ENCODE results near the gene SCD5. TPM values are rescaled to one million over a fixed set of nuclear protein-coding genes. Genes with fewer than 3 reads are reported as not detected.

Gene SCD5
- total and polyA plus RNA-seq, 9 of the 15 experiments (the other 6 are each of a cell fraction or from before 2014, with no cell fraction given): 0.01 to 0.20 (median 0.03) TPM; not detected in 5

- no peaks in the 10 kb centered on the region for H3K36me3 ChIP-seq (ENCODE audit: control insufficient read depth, insufficient read depth, low read length)
- no TSS peak for BruUV-seq (replicated peaks)
- no peaks in the 10 kb centered on the region for H3K79me2 ChIP-seq (ENCODE audit: control insufficient read depth, insufficient read depth, low read length)
- no peak overlapping the region for H3K9ac ChIP-seq (ENCODE audit: insufficient read depth in 1 of 2, low read depth in 2 of 2, low read length in 2 of 2)
- H3K9me1 ChIP-seq (ENCODE audit: control insufficient read depth, insufficient read depth, low read length): no peaks in the 10 kb centered on the region
- no peak overlapping the region for H3K4me2 ChIP-seq (ENCODE audit: insufficient read depth, low read length)
- H2AFZ ChIP-seq (ENCODE audit: low read depth, low read length): no peak overlapping the region
- FAIRE-seq (no peak), ATAC-seq (no peak), DNase-seq (ENCODE audit: extremely low read depth in 1 of 4, low spot score in 3 of 4) (no peak)
- ChIA-PET POLR2A (no interaction called here), CTCF (ENCODE audit: low intra/inter-chr PET ratio) (no interaction called here)
- peaks cover 24 to 45% of the 10 kb centered on the region in 2 experiments for H3K27me3 ChIP-seq (ENCODE audit: control insufficient read depth in 2 of 2, insufficient read depth in 2 of 2, low read length in 2 of 2)
- no peaks in the 10 kb centered on the region for H4K20me1 ChIP-seq (replicated peaks; ENCODE audit: control insufficient read depth, insufficient read depth, low read length)
- H3K27ac ChIP-seq (ENCODE audit: extremely low read depth, low read depth, low read length): no peak overlapping the region
- H3K4me1 ChIP-seq (replicated peaks in 1 of 2; ENCODE audit: control insufficient read depth in 2 of 2, insufficient read depth in 2 of 2, low read length in 2 of 2): no peaks in the 10 kb centered on the region
- no peaks in the 10 kb centered on the region for H3K9me3 ChIP-seq (replicated peaks; ENCODE audit: control insufficient read depth, insufficient read depth, low read depth, low read length)
- in situ Hi-C loops (cut with MboI) (no loop called here), intact Hi-C loops (cut with micrococcal nuclease) (no loop called here)
- TF ChIP-seq MYC (IDR thresholded peaks at IDR 0.05; ENCODE audit: low read depth, low read length) (no peak), MYC (CRISPR knock-in tag; IDR thresholded peaks at IDR 0.05; ENCODE audit: borderline replicate concordance, low read depth) (no peak), ZFX (CRISPR knock-in tag; IDR thresholded peaks at IDR 0.05) (no peak), HMGXB4 (CRISPR knock-in tag; IDR thresholded peaks at IDR 0.05) (no peak), ZBTB9 (CRISPR knock-in tag; IDR thresholded peaks at IDR 0.05) (no peak), BRF2 (IDR thresholded peaks at IDR 0.05; ENCODE audit: borderline replicate concordance, insufficient read depth, insufficient read length) (no peak), CBFB (CRISPR knock-in tag; IDR thresholded peaks at IDR 0.05) (no peak), RFX1 (IDR thresholded peaks at IDR 0.05) (no peak), ADNP (tag; IDR thresholded peaks at IDR 0.05) (no peak), TCF7L2 (IDR thresholded peaks at IDR 0.05; ENCODE audit: low read depth, low read length) (no peak), PCBP1 (IDR thresholded peaks at IDR 0.05; ENCODE audit: low read depth, low read length, poor library complexity, severe bottlenecking) (no peak), KDM2B (CRISPR knock-in tag; IDR thresholded peaks at IDR 0.05) (no peak), KDM4B (IDR thresholded peaks at IDR 0.05; ENCODE audit: borderline replicate concordance in 2 of 2, low read depth in 1 of 2) (no peak), NELFE (IDR thresholded peaks at IDR 0.05; ENCODE audit: insufficient read depth, insufficient read length) (no peak), TCF15 (CRISPR knock-in tag; IDR thresholded peaks at IDR 0.05) (no peak), CBX1 (IDR thresholded peaks at IDR 0.05; ENCODE audit: low read depth) (no peak), ILK (tag; IDR thresholded peaks at IDR 0.05; ENCODE audit: borderline replicate concordance, low read depth) (no peak), CXXC5 (CRISPR knock-in tag; IDR thresholded peaks at IDR 0.05) (no peak), EP300 (IDR thresholded peaks at IDR 0.05; ENCODE audit: low read length) (no peak), GATA2 (CRISPR knock-in tag; IDR thresholded peaks at IDR 0.05) (no peak), RHOXF2B (CRISPR knock-in tag; conservative IDR thresholded peaks at IDR 0.05) (no peak)
- H3K4me3 ChIP-seq: no peak overlapping the region
- 0% methylated on average over 3 of the region's 3 CpGs for WGBS (ENCODE audit: insufficient coverage, low coverage, missing lambda C conversion rate)
These were observed 177.3 kb downstream of the SCD5 start for GRCh38 chr4:82621251-82621650.
